Right atrium auricular region (tissue), 2 donors: ENCODE results near the gene NCOA7. TPM values are rescaled to one million over a fixed set of nuclear protein-coding genes. Genes with fewer than 3 reads are reported as not detected.

ENCODE experiments used
- DNase-seq: peaks from one replicate; pipeline ENCODE4 v3.0.0-alpha.2; 2019; ENCODE audit warnings: low spot score
- H3K27ac ChIP-seq, 2 donors: fragments of 200-600 bp; sonication (generic); 1 replicate in 1 of 2; 2 replicates in 1 of 2; pipeline ENCODE4 v1.5.1; 2016 to 2019
- H3K27me3 ChIP-seq, 2 donors: fragments of 200-600 bp; sonication (generic); one replicate each; pipeline versions ENCODE4 v1.5.1 to v1.6.0; 2017 to 2019
- H3K36me3 ChIP-seq: fragments of 200-600 bp; sonication (generic); one replicate; pipeline ENCODE4 v1.5.1; 2016
- H3K4me1 ChIP-seq, 2 donors: fragments of 200-600 bp; sonication (generic); one replicate each; pipeline versions ENCODE4 v1.5.1 to v1.6.0; 2017 to 2019
- H3K4me3 ChIP-seq, 2 donors: fragments of 200-600 bp; sonication (generic); 1 replicate in 1 of 2; 2 replicates in 1 of 2; pipeline ENCODE4 v1.5.1; 2017 to 2019; ENCODE audit warnings: mild to moderate bottlenecking in 1 of 2, moderate library complexity in 1 of 2
- H3K9me3 ChIP-seq, 2 donors: fragments of 200-600 bp; sonication (generic); one replicate each; pipeline ENCODE4 v1.5.1; 2019
- total RNA-seq, 2 donors: library from RNA; depleted of rRNA; stranded (reverse); fragments of >200 nt; gene quantifications; one replicate each; pipeline ENCODE4 v1.1.0, GENCODE V29; 2016
- TF ChIP-seq, protein P1 (sequence below), 2 donors: fragments of 200-600 bp; sonication (generic); IDR thresholded peaks; one replicate each; pipeline ENCODE4 v1.5.1; 2019; ENCODE audit warnings: antibody characterized with exemption in 2 of 2

NCOA7 gene
- total RNA-seq, 2 donors from 2014 or later = 12.2 to 12.7 TPM

- H3K36me3 ChIP-seq = no peaks in the 10 kb centered on the region
- DNase-seq = no peak
- H3K27me3 ChIP-seq = no peaks in the 10 kb centered on the region
- no peak overlapping the region for H3K4me3 ChIP-seq
- no peaks in the 10 kb centered on the region for H3K9me3 ChIP-seq
- TF ChIP-seq, protein P1, sequence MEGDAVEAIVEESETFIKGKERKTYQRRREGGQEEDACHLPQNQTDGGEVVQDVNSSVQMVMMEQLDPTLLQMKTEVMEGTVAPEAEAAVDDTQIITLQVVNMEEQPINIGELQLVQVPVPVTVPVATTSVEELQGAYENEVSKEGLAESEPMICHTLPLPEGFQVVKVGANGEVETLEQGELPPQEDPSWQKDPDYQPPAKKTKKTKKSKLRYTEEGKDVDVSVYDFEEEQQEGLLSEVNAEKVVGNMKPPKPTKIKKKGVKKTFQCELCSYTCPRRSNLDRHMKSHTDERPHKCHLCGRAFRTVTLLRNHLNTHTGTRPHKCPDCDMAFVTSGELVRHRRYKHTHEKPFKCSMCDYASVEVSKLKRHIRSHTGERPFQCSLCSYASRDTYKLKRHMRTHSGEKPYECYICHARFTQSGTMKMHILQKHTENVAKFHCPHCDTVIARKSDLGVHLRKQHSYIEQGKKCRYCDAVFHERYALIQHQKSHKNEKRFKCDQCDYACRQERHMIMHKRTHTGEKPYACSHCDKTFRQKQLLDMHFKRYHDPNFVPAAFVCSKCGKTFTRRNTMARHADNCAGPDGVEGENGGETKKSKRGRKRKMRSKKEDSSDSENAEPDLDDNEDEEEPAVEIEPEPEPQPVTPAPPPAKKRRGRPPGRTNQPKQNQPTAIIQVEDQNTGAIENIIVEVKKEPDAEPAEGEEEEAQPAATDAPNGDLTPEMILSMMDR (IDR thresholded peaks at IDR 0.05) = no peak
- peaks cover 0 to 14% of the 10 kb centered on the region in 2 donors for H3K4me1 ChIP-seq
- H3K27ac ChIP-seq = no peak overlapping the region
Observed at GRCh38 chr6:125872259-125872921, 81.6 kb downstream of the NCOA7 start.

GRCh38 chr6:125882243-125882642, 91.5 kb downstream of the NCOA7 start:
- Histone ChIP-seq H3K27ac (no peak overlapping the region), H3K4me3 (no peak overlapping the region), H3K9me3 (no peaks in the 10 kb centered on the region), H3K4me1 (no peaks in the 10 kb centered on the region), H3K36me3 (peaks cover 33% of the 10 kb centered on the region), H3K27me3 (no peaks in the 10 kb centered on the region)
- TF ChIP-seq, protein P1 (IDR thresholded peaks at IDR 0.05) = no peak
- no peak for DNase-seq

GRCh38 chr6:125884634-125885371, 94.0 kb downstream of the NCOA7 start:
- TF ChIP-seq, protein P1 (IDR thresholded peaks at IDR 0.05) = no peak
- Histone ChIP-seq H3K27ac (no peak overlapping the region), H3K36me3 (peaks cover 31% of the 10 kb centered on the region), H3K27me3 (no peaks in the 10 kb centered on the region), H3K4me3 (no peak overlapping the region), H3K9me3 (no peaks in the 10 kb centered on the region), H3K4me1 (no peaks in the 10 kb centered on the region)
- no peak for DNase-seq

DNA sequence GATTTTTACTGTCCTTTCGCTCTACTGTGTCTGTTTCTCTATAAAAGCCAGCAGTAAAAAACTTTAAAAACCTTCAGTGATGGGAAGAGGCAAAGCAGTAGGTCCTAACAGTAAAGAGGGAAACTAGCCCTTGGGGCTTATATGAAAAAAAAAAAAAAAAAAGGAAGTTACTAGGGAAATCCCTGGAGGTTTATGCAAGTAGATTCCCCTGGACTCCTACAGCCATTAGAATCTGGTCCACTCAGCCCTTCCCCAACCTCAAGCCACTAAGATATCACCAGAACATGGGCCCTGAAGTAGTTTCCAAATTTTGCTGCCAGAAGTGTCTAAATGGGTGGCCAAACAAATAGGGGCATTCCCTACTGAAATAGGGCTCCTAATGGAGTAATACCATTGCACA, 95.3 kb downstream of the NCOA7 start:
- Histone ChIP-seq H3K27me3 (no peaks in the 10 kb centered on the region), H3K36me3 (peaks cover 30% of the 10 kb centered on the region), H3K4me3 (no peak overlapping the region), H3K27ac (no peak overlapping the region), H3K9me3 (no peaks in the 10 kb centered on the region), H3K4me1 (no peaks in the 10 kb centered on the region)
- DNase-seq = no peak
- TF ChIP-seq, protein P1 (IDR thresholded peaks at IDR 0.05) = no peak

GRCh38 chr6:125886914-125887313, 96.2 kb downstream of the NCOA7 start:
- Histone ChIP-seq H3K4me1 (no peaks in the 10 kb centered on the region), H3K4me3 (no peak overlapping the region), H3K27me3 (no peaks in the 10 kb centered on the region), H3K36me3 (peaks cover 22% of the 10 kb centered on the region), H3K9me3 (no peaks in the 10 kb centered on the region), H3K27ac (no peak overlapping the region)
- DNase-seq = no peak
- TF ChIP-seq, protein P1 (IDR thresholded peaks at IDR 0.05) = no peak
